ENCODE results near the gene UBL7.

Gene UBL7

DNA sequence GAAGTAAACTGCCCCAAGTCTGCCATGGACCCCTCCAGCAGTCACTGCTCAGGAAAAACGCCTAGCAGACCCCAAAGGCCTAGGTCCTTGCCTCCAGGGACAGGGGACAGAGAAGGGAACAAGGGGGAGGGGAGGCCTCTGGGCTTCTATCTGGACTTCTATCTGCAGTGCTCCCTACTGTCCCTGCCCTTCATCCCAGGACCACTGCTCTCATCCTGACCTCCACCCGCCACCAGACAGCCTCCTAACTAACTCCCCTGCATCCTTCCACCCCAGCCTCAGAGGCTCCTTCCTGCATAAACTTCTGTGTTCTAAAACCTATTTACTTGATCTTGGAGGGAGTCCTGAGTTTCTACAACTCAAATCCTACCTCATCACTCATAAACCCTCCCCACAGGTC, 52.6 kb downstream of the UBL7 start:
- DNase-seq (ENCODE audit: low read depth, low spot score): no peak

DNA sequence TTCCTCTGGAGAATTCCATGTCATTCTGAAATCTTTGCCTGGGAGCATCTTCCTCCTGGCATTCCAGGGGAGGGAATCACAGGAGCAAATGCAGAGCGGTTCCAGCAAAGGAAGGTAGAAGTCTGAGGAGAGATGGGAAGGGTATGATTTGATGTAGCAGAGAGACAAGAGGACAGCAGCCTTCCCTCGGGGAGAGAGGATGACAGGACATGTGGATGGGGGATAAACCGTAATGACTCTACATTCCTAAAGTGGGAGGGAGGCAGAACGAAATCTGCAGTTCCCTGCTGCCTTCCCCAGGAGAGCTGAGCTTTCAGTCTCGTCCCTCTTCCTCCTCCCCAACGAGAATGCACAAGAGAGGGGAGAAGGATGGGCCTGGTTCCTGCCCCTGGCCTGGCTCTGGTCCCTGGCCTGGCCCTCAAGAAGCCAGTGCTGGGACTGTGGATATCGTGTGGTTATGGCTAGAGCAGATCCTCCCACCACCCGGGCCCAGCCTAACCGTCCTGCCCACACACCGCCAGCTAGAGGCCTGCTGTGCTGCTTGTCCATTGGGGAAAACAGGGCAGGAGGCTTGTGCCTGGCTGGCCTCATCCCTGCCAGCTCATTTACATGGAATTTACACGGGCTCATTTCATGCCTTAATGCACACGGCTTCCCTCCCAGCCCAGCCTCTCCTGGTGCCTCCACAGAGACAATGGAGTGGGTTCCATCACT, 53.8 kb downstream of the UBL7 start:
- DNase-seq (ENCODE audit: low read depth, low spot score): no peak

DNA sequence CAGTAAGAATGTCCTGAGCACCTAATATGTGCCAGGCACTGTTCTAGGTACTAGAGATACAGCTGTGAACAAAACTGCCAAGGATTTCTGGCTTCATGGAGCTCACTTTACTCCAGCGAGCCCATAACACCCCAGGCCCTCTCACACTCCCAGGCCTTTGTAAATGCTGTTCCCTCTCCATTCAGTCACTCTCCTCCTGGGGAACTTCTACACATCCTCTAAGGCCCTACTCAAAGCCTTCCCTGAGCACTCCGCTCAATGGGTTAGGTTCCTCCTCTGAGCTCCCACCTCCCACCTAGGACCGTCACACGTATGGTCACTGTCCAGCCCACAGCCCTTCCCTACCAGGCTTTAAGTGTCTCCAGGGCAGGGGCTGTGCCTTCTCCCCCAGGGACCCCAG, 54.4 kb downstream of the UBL7 start:
- no peak for DNase-seq (ENCODE audit: low read depth, low spot score)

DNA sequence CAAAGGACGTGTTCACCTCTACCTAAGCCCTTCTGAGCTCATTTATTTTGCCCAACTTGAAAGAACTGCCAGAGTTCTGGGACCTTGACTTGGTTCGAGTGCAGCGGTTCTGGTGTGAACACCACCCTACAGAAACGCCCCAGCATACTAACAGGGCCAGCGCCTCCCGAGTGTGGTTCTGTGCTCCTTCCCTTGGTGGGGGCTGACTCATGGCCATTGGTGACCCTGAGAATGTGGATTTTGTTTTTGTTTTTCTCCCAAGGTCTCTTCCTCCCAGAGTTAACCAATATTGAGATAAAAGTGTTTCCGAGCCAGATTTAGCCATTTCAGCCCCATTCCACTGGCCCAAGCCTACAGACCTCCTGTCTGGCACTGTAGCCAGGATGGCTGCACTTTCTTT, 55.1 kb downstream of the UBL7 start:
- no peak for DNase-seq (ENCODE audit: low read depth, low spot score)

DNA sequence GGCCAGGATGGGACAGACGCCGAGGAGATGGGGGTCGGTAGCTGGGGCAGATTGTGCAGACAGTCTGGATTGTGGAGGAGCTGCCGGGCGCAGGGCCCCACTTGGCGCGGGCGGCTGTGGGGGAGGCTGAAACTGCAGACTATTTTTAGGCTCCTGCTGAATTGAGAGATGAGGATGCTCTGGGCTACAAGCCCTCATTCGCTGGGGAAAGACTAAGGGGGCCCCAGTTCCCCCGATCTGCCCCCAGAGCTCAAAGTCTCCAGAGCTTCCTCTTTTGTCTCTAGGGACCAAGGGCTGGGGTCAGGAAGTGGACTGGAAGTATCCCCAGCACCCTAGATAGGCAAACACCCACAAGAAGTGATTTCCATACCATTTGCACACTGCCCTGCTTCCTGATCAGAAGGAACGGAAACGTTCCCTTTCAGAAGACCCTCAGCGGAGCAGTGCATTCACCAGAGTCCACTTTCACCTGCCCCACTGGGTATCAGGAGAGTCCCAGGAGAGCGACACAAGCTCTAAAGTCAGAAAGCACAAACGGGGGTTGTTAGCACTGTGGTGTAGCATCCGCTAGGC, 56.9 kb downstream of the UBL7 start:
- no peak for DNase-seq (ENCODE audit: low read depth, low spot score)

DNA sequence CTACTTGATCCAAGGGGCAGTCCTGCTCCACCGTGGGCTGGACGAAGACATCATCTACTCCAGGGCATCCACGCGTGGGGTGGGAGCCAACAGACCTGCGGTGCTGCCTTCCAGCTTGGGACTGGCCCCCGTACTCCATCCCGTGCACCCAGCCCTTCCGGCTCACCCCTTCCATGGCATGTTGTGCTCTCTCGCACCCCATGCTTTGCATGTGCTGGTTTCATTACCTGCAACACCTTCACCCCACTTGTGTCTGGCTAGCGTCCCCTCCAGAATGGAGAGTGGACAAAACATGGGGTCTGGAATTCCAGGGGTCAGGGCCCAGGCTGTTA, 57.4 kb downstream of the UBL7 start:
- DNase-seq (ENCODE audit: low read depth, low spot score): no peak

DNA sequence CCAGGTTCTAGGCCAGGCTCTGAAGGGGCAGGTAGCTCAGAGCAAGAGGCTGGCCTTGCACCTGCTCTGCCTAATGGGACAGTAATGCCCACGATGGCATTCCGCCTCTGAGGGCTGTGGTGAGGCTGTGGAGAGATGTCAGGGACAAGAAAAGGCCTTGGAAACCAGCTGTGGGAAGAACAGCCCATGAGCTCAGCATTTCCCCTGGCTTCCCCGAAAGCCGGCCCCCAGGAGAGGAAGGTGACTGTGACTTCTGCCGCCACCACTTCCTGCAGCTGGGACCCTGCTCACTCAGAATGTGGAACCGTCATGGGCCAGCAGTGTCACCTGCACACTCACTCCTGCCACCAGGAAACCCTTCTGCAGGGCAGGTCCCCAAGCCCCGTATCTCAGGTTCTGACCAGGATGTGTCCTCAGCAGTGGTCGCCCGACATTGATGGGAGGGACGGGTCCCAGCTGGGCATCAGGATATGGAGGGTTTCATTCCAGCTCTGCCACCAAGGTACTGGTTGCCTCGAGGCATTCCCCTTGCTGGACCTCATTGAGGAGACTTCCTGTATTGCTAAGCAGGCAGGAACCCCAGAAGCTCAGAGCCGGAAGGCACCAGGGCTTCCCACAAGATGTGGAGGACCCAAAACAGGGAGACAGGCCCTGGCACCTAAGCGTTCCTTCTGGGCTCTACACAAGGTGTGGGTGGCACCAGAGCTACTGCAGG, 57.9 kb downstream of the UBL7 start:
- DNase-seq (ENCODE audit: low read depth, low spot score): peak; percentile 66

DNA sequence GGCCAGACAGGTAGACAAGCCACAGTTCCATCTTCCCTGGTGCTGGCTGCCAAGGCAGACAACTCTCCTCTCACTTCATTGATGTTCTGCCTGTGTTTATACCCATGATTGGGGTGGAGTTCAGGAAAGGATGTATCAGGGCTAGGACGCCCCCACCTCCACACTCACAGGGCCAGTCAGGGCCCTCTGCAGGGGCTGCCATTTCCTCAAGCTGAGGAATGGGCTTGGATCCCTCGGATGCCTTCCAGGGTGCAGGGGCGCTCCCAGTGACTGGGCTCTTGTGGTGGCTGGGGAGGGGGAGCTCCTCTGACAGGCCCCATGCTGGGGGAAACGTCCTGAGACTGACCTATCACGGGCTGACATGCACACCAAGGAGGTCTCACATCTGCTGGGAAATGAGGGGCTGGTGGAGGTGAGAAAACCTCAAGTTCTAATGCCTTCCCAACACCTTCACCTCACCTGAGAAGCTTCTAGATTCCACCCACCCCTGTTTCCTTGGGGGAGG, 58.6 kb downstream of the UBL7 start:
- no peak for DNase-seq (ENCODE audit: low read depth, low spot score)

DNA sequence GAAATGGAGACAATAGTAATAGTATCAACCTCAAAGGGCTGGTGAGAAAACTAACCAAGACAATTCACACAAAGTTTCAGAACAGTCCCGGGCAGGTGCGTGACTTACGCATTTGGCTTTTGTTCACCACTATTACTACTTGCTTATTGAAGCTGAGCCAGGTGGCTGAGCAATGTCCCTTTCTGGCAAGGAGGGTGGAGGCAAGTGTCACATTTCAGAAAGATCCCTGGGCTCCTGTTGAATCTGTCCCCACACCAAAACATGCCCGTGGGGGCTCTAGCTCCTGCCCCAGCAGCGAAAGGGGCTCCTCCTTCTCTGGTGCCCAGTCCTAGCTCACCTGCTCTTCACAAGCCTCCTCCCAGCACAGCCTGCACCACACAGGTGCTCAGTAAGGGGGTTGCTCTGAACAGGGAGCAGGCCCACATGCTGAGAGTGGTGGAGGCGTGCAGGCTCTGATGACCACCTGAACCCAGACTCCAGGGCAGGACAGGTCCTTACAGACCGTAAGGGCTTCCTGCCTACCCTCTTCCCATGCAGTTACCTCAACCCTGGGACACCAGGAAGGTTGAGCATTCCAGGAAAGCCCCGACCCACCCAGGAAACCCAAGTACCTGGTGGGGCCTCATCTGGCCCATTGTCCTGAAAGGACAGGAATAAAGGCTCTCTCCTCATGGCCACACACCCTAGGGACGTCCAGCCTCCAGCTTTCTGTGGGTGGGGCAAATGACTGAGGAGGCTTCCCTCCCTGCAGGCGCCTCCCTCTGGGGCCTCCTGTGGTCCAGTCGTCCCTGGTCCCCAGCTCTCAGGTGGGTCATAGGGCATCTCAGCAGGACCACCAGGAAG, 59.8 kb downstream of the UBL7 start:
- DNase-seq (ENCODE audit: low read depth, low spot score): no peak

DNA sequence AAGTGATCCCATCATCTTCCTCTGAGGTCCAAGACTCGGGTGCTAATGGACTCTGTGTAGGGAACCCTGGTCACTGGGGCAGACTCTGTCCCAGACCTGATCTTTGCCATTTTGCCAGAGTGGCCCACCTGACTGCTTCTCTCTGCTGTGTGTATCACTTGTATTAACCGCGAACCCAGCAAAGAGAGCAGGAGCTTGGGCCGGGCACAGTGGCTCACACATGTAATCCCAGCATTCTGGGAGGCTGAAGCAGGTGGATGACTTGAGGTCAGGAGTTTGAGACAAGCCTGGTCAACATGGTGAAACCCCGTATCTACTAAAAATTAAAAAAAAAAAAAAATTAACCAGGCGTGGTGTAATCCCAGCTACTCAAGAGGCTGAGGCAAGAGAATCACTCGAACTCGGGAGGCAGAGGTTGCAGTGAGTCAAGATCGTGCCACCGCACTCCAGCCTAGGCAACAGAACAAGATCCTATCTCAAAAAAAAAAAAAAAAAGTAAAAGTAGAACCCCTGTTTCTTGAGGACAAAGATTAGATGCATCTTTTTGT, 60.6 kb downstream of the UBL7 start:
- DNase-seq (ENCODE audit: low read depth, low spot score): no peak

DNA sequence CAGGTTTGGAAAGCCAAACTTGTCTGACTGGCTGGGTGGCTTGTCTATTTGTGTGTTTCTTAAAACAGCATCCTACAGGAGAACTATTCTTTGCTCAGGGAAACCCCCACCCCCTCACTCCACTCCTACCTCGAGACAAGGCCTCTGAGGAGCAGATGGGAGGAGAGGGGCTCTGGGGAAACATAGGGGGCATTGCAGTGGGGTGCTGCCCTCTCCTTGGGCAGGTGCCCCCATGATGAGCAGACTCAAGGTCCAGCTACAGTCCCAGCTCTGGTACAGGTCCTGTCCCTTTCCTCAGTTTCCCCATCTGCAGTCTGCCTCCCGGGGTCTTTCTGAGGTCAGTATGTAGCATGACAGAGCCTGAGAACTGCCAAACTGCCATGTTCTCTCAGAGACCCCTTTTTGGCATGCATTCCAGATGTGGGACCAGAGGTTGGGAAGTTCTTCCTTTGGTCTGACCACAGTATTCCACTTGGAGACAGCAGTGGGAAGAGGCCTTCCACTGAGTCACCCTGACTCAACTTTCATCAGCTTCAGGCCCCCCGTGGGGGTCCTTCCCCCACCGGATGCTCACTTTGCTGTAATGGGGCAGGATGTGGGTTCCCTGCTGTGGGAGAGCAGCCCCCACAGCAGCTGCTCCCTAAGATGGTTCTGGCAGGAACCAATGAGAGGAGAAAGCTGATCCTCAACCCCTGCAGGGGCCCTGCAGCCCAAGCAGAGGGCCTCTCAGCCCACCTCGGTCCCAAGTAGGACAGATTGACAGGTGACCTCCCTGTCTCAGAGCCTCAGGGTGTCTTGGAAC, 61.2 kb downstream of the UBL7 start:
- no peak for DNase-seq (ENCODE audit: low read depth, low spot score)

DNA sequence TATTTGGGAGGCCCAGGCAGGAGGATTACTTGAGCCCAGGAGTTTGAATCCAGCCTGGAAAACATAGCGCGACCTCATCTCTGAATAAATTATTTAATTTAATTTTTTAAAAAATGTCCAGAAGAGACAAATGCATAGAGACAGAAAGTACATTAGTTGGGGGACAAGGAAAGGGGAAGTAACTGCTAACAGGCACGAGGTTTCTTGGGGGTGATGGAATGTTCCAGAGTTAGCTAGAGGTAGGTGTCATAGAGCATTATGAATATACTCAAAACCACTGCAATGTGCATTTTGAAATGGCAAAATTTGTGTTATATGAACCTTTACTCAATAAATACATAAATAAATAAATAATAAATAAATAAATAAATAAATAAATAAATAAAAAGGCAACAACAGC, 61.9 kb downstream of the UBL7 start:
- DNase-seq (ENCODE audit: low read depth, low spot score): no peak

DNA sequence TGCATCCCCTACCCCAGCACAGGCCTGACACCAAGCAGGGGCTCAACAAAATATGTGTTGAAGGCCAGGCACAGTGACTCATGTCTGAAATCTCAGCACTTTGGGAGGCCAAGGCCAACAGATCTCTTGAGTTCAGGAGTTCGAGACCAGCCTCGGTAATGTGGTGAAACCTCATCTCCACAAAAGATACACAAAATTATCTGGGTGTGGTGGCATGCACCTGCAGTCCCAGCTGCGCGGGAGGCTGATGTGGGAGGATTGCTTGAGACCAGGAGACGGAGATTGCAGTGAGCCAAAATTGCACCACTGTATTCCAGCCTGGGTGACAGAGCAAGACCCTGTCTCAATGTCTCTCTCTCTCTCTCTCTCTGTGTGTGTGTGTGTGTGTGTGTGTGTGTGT, 62.8 kb downstream of the UBL7 start:
- DNase-seq (ENCODE audit: low read depth, low spot score): no peak

DNA sequence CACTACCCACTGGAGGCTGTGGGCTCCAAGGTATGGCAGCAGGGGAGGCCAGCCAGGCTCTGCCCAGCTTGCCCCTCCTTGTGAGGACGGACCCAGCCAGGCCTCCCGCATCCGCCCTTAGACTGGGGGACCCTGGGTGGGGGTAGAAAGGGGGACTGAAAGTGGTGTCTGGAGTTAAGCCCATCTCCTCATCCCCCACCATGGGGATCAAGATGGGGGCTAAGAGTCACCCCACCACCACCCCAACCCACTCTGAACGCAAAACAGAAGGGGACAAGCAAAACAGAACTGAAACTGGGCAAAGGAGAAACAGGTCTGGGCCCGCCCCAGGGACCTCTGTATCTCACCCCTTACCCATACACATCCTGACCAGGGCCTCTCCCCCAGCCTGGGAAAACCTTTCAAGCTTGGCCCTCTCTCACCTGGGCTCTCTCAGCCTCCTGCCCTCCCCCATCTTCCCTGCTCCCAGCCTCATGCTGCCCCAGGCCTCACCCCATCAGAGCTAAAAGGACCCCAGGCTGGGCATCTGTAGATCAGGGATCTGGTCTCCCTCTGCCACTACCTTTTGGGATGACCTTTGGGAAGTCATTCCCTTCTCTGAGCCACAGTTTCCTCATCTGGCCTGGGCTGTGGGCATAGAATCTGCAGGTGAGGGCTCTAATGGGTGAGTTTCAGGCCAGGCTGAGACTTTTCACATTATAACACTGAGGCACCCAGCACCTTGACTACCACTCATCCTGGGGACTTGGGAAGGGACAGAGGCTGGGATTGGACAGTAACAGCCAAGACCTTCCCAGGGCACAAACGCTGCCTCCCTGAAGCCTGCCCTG, 63.5 kb downstream of the UBL7 start:
- DNase-seq (ENCODE audit: low read depth, low spot score): no peak

DNA sequence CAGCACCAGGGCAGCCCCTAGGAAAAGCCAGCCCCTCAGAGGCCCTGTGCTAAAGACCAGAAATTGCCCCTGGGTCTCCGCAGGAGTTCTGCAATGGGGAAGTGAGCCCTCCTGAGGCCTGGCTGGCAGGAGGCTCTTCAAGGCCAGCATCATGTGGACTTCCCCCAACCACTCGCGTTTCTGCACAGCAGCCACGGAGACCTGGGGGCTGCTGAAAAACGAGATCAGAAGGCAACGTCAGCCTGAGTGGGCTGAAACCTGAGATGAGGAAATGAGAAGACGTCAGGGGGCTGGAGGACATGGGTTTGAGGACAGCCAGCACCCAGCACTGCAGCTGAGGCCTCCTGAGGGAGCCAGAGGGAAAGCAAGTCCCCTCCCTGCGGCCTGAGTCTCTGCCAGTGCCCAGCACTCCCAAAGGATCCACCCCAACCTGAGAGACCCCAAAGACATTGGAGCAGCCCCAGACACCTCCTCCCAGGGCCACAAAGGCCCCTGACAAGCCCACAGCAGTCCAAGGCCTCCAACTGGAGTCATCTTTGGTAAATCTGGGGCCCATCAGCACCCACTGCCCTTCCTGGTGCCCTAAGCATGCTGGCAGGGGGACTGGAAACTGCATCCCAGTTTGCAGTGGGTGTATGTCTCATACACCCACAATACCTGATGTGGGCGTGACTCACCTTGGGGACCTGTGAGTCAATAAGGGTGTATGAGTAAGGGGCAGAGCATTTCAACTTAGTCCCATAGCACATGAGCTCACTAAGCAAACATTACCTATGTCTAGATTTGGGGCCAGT, 64.3 kb downstream of the UBL7 start:
- DNase-seq (ENCODE audit: low read depth, low spot score): no peak

DNA sequence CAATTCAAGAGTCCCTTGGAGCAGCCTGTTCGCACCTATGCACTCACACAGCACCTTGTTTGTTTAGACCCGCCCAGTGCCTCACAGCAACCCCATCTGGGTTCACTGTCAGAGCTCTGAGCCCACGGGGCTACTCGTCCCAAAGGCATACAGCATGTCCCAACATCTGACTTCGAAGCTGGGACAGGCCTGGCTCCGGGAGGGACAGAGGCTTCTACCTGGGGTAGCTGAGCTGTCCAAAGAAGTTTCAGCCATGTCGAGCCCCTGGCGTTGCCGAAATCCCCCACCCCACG, 64.9 kb downstream of the UBL7 start:
- no peak for DNase-seq (ENCODE audit: low read depth, low spot score)

Measured in activated naive CD8-positive, alpha-beta T cell treated with anti-CD3 and anti-CD28 coated beads, Interleukin-2, amount 50 U/mL, for 16 hours (primary cell).